Putamen (tissue), 1 donor: ENCODE measurements around the gene GADD45B.
"Not testable (repeated sequence)": the region's sequence is repeated elsewhere in the genome, so short reads cannot be mapped to it uniquely, and the experiment has no call there.

Experiments used
- DNase-seq: peaks from one replicate; pipeline ENCODE4 v3.0.0-alpha.2; 2016; ENCODE audit warnings: low spot score

GADD45B gene

DNA sequence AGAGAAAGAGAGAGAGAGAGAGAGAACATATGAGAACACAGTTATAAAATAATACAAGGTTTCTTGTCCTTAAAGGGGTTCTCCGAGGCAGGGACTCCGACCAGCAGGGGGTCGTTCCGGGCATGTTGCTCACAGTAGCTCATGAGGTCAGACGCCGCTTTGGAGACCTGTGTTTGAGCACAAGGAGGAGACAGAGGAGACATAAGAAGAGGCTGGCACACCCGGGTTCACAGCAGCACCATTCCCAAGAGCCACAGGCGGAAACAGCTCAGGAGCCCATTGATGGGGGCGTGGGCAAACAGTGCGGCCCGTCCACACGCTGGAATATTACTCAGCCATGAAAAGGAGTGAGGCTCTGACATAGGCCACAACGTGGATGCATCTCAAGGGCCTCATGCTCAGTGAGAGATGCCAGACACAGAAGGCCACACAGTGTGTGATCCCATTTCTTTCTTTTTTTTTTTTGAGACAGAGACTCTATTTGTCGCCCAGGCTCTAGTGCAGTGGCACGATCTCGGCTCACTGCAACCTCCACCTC lies 39.1 kb downstream of the GADD45B start:
- DNase-seq = no peak

DNA sequence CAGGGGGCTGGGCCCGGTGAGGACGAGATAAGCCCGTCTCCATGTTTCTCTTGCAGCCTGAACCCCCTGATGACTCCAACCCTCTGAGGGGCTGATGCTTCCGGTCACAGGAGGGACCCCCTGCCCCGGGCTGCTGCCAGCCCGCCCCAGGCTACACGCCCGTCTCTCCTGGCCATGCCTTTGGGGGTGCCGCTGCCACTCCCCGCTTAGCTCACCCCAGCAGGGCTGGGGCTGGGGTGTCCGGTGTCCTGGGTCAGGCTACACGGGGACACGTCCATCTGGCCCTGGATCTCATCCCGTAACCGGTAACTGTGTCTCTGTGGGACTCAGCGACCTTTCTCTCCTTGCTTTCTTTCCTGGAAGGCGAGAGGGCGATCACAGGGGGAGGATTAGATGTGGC lies 40.8 kb downstream of the GADD45B start:
- no peak for DNase-seq

DNA sequence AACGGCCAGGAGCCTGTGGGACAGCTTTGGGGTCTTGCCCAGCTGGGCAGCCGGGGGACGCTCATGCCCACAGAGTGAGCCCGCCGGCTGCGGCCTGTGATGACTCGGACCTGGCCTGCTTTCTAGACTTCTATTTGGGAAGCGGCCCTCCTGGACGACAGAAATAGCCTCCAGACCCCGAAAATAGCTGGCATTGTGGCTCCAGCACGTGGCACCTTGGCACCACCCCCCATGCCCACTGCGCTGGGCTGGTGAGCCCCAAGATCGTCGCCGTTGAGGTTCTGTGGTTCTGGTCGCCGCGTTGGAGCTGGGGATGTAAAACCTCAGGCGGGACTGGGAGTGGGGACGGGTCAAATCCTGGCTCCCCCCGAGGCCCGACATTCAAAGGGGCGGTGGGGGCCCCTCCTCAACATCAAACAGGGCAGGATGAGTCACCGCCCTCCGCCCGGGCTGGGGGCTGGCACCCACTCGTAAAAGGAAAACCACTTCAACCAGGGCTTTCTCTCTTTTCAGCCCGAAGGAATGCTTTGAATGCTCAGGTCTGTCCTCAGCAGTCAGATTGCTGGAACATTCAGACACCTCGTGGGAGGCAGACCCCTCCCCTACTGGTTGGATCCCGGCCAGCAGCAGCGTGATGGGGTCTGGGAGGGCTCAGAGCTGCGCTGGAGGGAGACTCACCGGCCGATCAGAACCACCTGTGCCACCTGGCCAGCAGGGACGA lies 42.1 kb downstream of the GADD45B start:
- DNase-seq = no peak

DNA sequence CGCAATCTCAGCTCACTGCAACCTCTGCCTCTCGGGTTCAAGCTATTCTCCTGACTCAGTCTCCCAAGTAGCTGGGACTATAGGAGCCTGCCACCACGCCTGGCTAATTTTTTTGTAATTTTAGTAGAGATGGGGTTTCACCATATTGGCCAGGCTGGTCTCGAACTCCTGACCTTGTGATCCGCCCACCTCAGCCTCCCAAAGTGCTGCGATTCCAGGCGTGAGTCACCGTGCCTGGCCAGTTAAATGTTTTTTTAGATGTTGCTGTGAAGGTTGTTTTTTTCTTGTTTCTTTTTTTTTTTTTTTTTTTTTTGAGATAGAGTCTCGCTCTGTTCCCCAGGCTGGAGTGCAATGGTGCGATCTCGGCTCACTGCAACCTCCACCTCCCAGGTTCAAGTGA lies 42.9 kb downstream of the GADD45B start:
- DNase-seq = not testable (repeated sequence)

DNA sequence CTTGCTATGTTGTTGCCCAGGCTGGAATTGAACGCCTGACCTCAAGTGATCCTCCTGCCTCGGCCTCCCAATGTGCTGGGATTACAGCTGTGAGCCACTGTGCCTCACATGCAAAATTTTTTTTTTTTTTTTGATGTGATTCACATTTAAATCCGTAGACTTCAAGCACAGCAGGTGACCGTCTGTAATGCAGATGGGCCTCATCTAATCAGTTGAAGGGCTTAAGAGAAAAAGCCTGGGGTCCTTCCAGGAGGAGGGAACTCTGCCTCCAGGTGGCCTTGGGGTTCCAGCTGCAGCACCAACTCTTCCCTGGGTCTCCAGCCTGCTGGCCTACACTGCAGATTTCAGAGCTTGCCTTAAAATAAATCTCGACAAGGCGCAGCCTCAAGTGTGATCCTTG lies 43.6 kb downstream of the GADD45B start:
- DNase-seq = no peak

DNA sequence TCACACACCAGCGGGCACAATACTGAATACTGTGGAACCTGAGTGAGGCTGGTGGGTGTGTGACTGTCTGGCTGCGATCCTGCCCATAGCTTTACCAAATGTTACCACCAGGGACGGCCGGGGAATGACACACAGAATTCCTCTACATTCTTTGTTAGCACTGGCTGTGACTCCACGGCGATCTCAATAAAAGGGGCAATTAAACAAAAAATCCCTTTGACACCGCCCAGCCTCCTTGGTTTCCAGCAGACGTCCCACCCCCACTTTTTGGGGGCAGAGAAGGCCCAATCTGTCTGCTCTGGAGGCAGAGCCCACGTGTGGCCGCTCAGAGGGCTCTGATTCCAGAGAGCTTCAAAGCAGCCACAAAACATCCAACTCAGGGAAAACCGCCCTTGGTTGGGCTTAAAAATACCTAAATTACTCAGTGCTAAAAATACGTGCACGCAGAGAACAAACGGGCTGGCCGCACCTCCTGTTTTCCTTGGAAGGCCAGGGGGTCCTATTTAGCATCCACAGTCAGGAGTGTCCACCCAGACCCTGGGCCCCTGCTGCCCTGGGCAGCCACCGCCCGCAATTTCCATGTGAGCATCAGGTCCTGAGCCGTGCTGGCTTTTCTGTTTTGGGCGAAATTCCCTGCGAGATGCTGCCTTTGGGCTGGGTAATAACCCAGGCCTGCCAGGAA lies 47.8 kb downstream of the GADD45B start:
- DNase-seq = no peak

DNA sequence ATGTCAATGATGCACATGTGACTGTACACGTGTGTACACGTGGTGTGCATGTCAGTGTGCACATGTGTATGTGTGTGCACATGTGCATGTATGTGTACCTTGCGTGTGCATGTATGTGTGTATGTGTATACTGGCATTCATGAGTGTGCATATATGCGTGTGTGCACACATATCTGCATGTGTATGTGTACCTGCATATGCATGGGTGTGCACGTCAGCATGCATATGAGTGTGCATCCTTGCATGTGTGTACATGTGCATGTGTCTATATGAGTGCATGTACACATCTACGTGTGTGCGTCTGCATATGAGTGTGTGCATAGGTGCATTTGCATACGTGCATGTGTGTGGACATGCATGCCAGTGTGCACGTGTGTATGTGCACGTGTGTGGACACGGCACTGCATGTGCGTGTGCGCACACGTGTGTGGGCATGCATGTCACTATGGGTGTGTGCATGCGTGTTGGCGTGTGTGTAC lies 48.5 kb downstream of the GADD45B start:
- DNase-seq = no peak

DNA sequence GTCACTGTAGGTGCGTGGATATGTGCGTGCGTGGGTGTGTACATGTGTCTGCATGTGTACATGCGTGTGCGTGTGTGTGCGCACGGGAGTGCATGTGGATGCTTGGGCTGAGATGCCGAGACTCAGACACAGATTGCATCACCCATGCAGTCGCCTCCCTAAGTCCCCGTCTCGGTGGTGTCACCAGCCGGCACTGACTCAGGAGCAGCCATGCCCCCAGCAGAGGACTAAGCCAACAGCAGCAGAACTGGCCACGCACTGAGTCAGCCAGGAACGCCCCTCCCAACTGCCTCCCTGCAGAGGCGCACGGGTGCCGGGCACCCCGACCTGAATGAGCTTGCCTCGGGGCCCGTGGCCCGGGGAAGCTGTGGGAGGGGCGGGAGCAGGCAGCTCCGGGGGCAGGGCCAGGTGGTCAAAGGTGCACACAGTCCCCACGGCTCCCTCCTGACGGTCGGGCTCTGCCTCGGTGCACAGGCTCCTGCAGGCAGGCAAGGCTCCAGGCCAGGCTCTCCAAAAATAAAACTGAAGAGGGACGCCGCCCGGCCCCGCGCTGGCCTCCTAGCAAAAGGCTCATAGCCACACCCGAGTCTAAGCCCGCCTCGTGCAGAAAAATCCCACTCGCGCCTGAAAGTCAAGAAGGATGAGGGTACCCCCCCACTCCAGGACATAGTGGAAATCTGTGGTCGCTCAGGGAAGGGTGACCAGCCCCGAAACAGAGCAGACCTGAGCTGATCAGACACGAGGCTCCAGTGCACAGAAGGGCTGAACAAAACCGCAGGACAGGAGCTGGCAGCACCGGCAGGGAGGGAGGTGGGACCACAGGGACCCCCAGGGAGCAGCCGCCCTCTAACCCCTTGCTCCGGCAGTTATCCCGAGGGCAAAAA lies 49.2 kb downstream of the GADD45B start:
- DNase-seq = no peak

DNA sequence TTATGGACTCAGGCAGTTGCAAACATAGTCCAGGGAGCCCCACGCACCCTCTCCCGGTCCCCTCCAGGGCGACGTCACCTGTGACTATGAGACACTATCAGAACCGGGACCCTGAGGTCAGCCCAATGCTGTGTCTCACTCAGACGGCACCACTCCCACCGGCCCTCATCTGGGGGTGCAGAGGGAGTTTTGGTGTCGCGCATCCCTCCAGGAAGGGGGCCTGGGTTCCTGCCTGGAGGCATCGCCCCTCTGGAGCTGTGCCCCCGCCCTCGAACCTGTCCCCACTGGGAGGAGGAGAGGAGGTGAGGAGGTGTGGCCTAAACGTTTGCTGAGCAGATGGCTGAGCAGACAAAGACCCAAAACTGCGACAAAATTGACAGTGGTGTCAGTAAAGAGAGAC lies 51.2 kb downstream of the GADD45B start:
- no peak for DNase-seq

DNA sequence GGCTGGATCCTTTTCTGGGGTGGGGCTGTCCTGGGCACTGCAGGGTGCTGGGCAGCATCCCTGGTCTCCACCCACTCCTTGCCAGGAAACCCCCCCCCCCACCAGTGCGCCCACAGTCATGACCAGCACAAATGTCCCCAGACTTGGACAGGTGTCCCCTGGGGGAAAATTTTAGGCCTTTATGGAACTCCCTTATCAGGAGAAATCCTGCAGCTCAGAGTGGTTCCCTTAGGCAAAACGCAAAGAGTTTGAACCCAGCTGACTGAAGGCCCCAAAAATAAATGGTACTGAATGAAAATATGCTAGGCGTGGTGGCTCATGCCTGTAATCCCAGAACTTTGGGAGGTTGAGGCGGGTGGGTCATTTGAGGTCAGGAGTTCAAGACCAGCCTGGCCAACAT lies 51.8 kb downstream of the GADD45B start:
- DNase-seq = no peak
